B cell (primary cell): ENCODE results near the gene XPNPEP1. TPM values are rescaled to one million over a fixed set of nuclear protein-coding genes. Genes with fewer than 3 reads are reported as not detected.

Source experiments
- ATAC-seq: fragments of 200-7000 bp; cut with Tn5 transposase; one replicate; pipeline ENCODE4 v1.10.0; 2021; ENCODE audit warnings: low read depth, mild to moderate bottlenecking, moderate number of reproducible peaks, moderate library complexity
- CTCF ChIA-PET: fragments of 350-600 bp; sonication (Branson Sonifier 250); formaldehyde crosslinking; loops from one replicate; lab custom pipeline; 2021; ENCODE audit warnings: antibody characterized with exemption, inconsistent platforms; lab: Charles Lee
- POLR2A ChIA-PET: fragments of 350-600 bp; sonication (Branson Sonifier 250); formaldehyde crosslinking; loops from one replicate; lab custom pipeline; 2021; ENCODE audit warnings: antibody characterized with exemption; lab: Charles Lee
- DNase-seq: peaks from one replicate; pipeline ENCODE4 v3.0.0; 2013
- H2AFZ ChIP-seq: 2 replicates; pipeline ENCODE4 v1.6.1; 2012; ENCODE audit warnings: mild to moderate bottlenecking, low read depth, low read length; ENCODE audit not compliant: insufficient read depth, poor library complexity, severe bottlenecking
- H3K27ac ChIP-seq, 2 donors: 1 replicate in 1 of 2; 2 replicates in 1 of 2; pipeline ENCODE4 v1.5.1; 2012 to 2013; ENCODE audit warnings: low read length in 2 of 2, mild to moderate bottlenecking in 2 of 2, moderate library complexity in 1 of 2
- H3K27me3 ChIP-seq, 4 experiments: fragments of 200-600 bp in 1 of 4; sonication (generic) in 1 of 4; replicated peaks in 1 of 4; 1 replicate in 2 of 4; 2 replicates in 2 of 4; pipeline versions ENCODE4 v1.6.1 to v1.7.0; 2013 to 2016; ENCODE audit warnings: low read length in 3 of 4, mild to moderate bottlenecking in 2 of 4, mixed read lengths in 1 of 4, moderate library complexity in 1 of 4; ENCODE audit not compliant: insufficient read depth in 4 of 4, control insufficient read depth in 3 of 4; ENCODE audit errors: control extremely low read depth in 1 of 4
- H3K36me3 ChIP-seq, 2 experiments: replicated peaks in 1 of 2; 1 replicate in 1 of 2; 2 replicates in 1 of 2; pipeline versions ENCODE4 v1.6.1 to v1.7.1; 2013; ENCODE audit warnings: low read length in 1 of 2; ENCODE audit not compliant: insufficient read depth in 2 of 2, control insufficient read depth in 1 of 2; ENCODE audit errors: control extremely low read depth in 1 of 2, extremely low read depth in 1 of 2
- H3K4me1 ChIP-seq, 2 donors: fragments of 200-600 bp in 1 of 2; sonication (generic) in 1 of 2; 1 replicate in 1 of 2; 2 replicates in 1 of 2; pipeline versions ENCODE4 v1.5.1 to v1.6.1; 2013 to 2017; ENCODE audit warnings: low read length in 2 of 2; ENCODE audit not compliant: control insufficient read depth in 2 of 2, insufficient read depth in 2 of 2
- H3K4me2 ChIP-seq: replicated peaks from 2 replicates; pipeline ENCODE3; 2012; ENCODE audit warnings: mild to moderate bottlenecking, low read depth, low read length; ENCODE audit not compliant: poor library complexity, severe bottlenecking
- H3K4me3 ChIP-seq, 5 experiments: fragments of 200-600 bp in 1 of 5; sonication (generic) in 1 of 5; 1 replicate in 3 of 5; 2 replicates in 2 of 5; pipeline versions ENCODE4 v1.5.1 to v1.7.0; 2011 to 2016; ENCODE audit warnings: low read length in 4 of 5, mild to moderate bottlenecking in 4 of 5, low read depth in 2 of 5, control low read depth in 1 of 5, moderate library complexity in 1 of 5; ENCODE audit not compliant: insufficient read depth in 1 of 5; ENCODE audit errors: control extremely low read depth in 1 of 5, extremely low read depth in 1 of 5
- H3K79me2 ChIP-seq: fragments of 200-600 bp; sonication (generic); one replicate; pipeline ENCODE4 v1.6.0; 2016; ENCODE audit warnings: low read length; ENCODE audit not compliant: control insufficient read depth, insufficient read depth
- H3K9ac ChIP-seq: fragments of 200-600 bp; sonication (generic); 2 replicates; pipeline ENCODE4 v1.6.1; 2017; ENCODE audit warnings: mild to moderate bottlenecking, low read length, moderate library complexity
- H3K9me3 ChIP-seq, 3 donors: one replicate each; pipeline versions ENCODE4 v1.6.1 to v1.7.1; 2013; ENCODE audit warnings: low read length in 2 of 3; ENCODE audit not compliant: control insufficient read depth in 2 of 3, insufficient read depth in 1 of 3; ENCODE audit errors: control extremely low read depth in 1 of 3
- H4K20me1 ChIP-seq: 2 replicates; pipeline ENCODE4 v1.6.0; 2012; ENCODE audit warnings: mild to moderate bottlenecking, low read length; ENCODE audit not compliant: insufficient read depth, control insufficient read depth, poor library complexity, severe bottlenecking
- H3K27ac Mint-ChIP-seq: one replicate; pipeline ENCODE4 v1.8.0; 2021; ENCODE audit warnings: mixed read lengths
- H3K27me3 Mint-ChIP-seq: one replicate; pipeline ENCODE4 v1.8.0; 2021; ENCODE audit warnings: mixed read lengths
- H3K4me1 Mint-ChIP-seq: one replicate; pipeline ENCODE4 v1.8.0; 2021; ENCODE audit warnings: mixed read lengths
- H3K4me3 Mint-ChIP-seq: one replicate; pipeline ENCODE4 v1.8.0; 2021; ENCODE audit warnings: mixed read lengths
- H3K9me3 Mint-ChIP-seq: one replicate; pipeline ENCODE4 v1.8.0; 2022; ENCODE audit warnings: mixed read lengths; ENCODE audit not compliant: insufficient read depth
- CTCF ChIP-seq: fragments of 200-600 bp; IDR thresholded peaks from one replicate; pipeline ENCODE4 v1.8.0; 2022; ENCODE audit warnings: antibody characterized with exemption, mild to moderate bottlenecking
- EZH2 ChIP-seq: IDR thresholded peaks from 2 replicates; pipeline ENCODE4 v1.6.1; 2012; ENCODE audit warnings: borderline replicate concordance, low read depth, mild to moderate bottlenecking, moderate library complexity, low read length; ENCODE audit not compliant: insufficient read depth, poor library complexity, severe bottlenecking
- WGBS: methylation state at CpG from one replicate; pipeline ENCODE4 v1.1.5; 2013; ENCODE audit warnings: missing lambda C conversion rate; ENCODE audit not compliant: insufficient coverage; 5-methylcytosine and 5-hydroxymethylcytosine counted together
- intact Hi-C: fragments of 100-400 bp; cut with micrococcal nuclease; formaldehyde crosslinking; loops from one replicate; pipeline ENCODE4 v1.10.0; 2022
- polyA plus RNA-seq: library from polyadenylated mRNA; depleted of rRNA; stranded (reverse); fragments of >200 nt; gene quantifications from 2 replicates; pipeline ENCODE4 v1.2.3, GENCODE V29; 2012
- total RNA-seq, 2 donors: library from RNA; stranded (reverse); fragments of 120-200 nt in 1 of 2; gene quantifications; 1 replicate in 1 of 2; 2 replicates in 1 of 2; pipeline versions ENCODE4 v1.2.3 to v1.2.4, GENCODE V29; 2013 to 2022

Gene XPNPEP1
- total and polyA plus RNA-seq, 2 donors (not counting 1 experiment from before 2014, with no cell fraction given) = 60.6 to 70.8 TPM

- Histone ChIP-seq H3K4me1 (peaks cover 0 to 9% of the 10 kb centered on the region in 2 donors), H2AFZ (peak overlapping the region; percentile 25), H3K79me2 (no peaks in the 10 kb centered on the region), H3K9ac (no peak overlapping the region), H4K20me1 (no peaks in the 10 kb centered on the region), H3K36me3 (no peaks in the 10 kb centered on the region), H3K27ac (no peak overlapping the region), H3K27me3 (no peaks in the 10 kb centered on the region), H3K4me3 (no peak overlapping the region), H3K4me2 (no peak overlapping the region), H3K9me3 (no peaks in the 10 kb centered on the region)
- POLR2A ChIA-PET = no interaction called here
- CTCF ChIA-PET = interaction anchor here (0.6 to 2.1 kb wide), 11 partner anchors 9 to 148 kb away, joined by 3 to 12 read pairs (median 3); no protein-coding TSS in a partner anchor
- WGBS = 75% methylated on average over 6 of the region's 9 CpGs
- Mint-ChIP-seq H3K4me3 (peak overlapping the region; percentile 5), H3K9me3 (no peaks in the 10 kb centered on the region), H3K27me3 (no peaks in the 10 kb centered on the region), H3K27ac (no peak overlapping the region), H3K4me1 (peaks cover 12% of the 10 kb centered on the region)
- peak; percentile 6 for DNase-seq
- TF ChIP-seq EZH2 = no peak
- no peak for TF ChIP-seq CTCF
- intact Hi-C loops = loop anchor here (1.0 to 2.0 kb wide), 2 partner anchors 52 to 73 kb away; no protein-coding TSS in a partner anchor
- peak; percentile 51 for ATAC-seq
These were observed 33.9 kb upstream of the XPNPEP1 start for GRCh38 chr10:109957092-109957797.
